HG03571 (cell line): ENCODE results near the gene IFITM1.
"Not testable (repeated sequence)": the region's sequence is repeated elsewhere in the genome, so short reads cannot be mapped to it uniquely, and the experiment has no call there.

Experiments
- ATAC-seq: cut with Tn5 transposase; IDR thresholded peaks from one replicate; pipeline ENCODE4 v1.9.1; 2021; ENCODE audit not compliant: unreplicated experiment

Gene IFITM1

DNA sequence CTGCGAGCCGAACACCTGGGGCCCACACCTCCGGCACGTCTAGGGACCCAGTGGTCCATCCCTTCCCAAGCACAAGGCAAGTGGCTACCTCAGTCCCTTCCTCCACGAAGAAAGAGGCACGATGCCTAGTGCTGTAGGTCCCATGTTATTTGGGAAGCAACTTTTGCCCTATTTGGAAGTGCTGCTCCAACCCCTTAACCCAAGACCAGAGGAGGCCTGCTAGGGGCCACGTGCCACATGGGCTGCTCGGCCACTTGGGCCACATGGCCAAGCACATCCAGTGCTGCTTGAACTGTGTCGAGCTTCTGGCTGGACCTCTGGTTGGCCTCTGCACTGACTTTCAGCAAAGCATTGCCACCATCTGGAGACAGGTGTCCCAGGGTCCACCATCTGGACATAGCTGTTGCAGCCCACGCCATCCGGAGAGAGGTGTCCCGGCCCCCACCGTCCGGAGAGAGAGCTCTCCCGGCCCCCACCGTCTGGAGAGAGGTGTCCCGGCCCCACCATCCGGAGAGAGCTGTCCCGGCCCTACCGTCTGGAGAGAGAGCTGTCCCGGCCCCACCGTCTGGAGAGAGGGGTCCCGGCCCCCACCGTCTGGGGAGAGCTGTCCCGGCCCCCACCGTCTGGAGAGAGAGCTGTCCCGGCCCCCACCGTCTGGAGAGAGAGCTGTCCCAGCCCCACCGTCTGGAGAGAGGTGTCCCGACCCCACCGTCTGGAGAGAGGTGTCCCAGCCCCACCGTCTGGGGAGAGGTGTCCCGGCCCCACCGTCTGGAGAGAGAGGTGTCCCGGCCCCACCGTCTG, 49.0 kb downstream of the IFITM1 start:
- ATAC-seq, result no peak

DNA sequence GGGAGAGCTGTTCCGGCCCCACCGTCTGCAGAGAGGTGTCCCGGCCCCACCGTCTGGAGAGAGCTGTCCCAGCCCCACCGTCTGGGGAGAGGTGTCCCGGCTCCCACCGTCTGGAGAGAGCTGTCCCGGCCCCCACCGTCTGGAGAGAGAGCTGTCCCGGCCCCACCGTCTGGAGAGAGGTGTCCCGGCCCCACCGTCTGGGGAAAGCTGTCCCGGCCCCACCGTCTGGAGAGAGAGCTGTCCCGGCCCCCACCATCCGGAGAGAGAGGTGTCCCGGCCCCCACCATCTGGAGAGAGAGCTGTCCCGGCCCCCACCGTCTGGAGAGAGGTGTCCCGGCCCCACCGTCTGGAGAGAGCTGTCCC, 49.6 kb downstream of the IFITM1 start:
- ATAC-seq, result not testable (repeated sequence)

DNA sequence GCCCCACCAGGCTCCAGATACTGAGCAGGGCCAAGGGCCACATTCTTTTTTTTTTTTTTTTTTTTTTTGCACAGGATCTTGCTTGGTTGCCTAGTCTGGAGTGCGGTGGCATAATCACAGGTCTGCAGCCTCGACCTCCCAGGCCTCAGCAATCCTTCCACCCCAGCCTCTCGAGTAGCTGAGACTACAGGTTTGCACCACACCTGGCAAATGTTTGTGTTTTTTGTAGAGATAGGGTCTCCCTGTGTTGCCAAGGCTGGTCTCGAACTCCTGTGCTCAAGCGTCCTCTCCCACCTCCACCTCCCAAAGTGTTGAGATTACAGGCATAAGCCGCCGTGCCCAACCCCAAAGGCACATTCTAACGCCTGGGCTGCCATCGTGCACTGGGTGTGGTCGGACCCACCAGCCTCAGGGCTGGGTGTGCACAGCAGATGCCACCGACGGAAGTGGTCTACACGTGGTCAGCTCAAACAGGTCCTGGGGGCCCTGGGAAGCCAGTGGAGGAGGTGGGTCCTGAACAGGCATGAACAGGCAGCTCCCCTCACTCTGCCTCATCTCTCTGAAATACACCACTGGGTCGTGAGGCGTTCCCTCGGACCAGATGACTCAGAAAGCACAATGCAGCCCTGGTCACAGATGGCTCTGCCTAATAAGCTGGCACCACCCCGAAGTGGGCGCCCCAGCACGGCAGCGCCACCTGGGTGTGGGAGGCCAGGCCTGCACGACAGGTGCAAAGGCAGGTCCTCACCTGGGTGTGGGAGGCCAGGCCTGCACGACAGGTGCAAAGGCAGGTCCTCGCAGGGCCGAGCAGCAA, 50.3 kb downstream of the IFITM1 start:
- ATAC-seq, result no peak
